Naive thymus-derived CD4-positive, alpha-beta T cell (primary cell): ENCODE measurements around the gene ANKRD10. TPM values are rescaled to one million over a fixed set of nuclear protein-coding genes. Genes with fewer than 3 reads are reported as not detected.

ENCODE experiments used
- ATAC-seq: fragments of 150-1000 bp; cut with Tn5 transposase; 2 replicates; pipeline ENCODE4 v1.10.0; 2021; ENCODE audit warnings: mild to moderate bottlenecking, moderate library complexity
- CTCF ChIA-PET: fragments of 350-600 bp; sonication (Branson Sonifier 250); formaldehyde crosslinking; loops from one replicate; lab custom pipeline; 2021; ENCODE audit warnings: antibody characterized with exemption; lab: Charles Lee
- POLR2A ChIA-PET: fragments of 350-600 bp; sonication (Branson Sonifier 250); formaldehyde crosslinking; loops from one replicate; lab custom pipeline; 2021; ENCODE audit warnings: antibody characterized with exemption, inconsistent platforms; lab: Charles Lee
- DNase-seq, 9 donors: peaks; one replicate each; pipeline versions ENCODE4 v3.0.0 to v3.0.0-alpha.2; 2020 to 2022; ENCODE audit warnings: mixed read lengths in 1 of 9
- H3K27ac ChIP-seq: one replicate; pipeline ENCODE4 v1.7.0; 2013; ENCODE audit warnings: mild to moderate bottlenecking, low read depth, low read length, moderate library complexity
- H3K27me3 ChIP-seq, 2 donors: one replicate each; pipeline ENCODE4 v1.7.0; 2013; ENCODE audit warnings: low read length in 2 of 2, mild to moderate bottlenecking in 2 of 2, moderate library complexity in 2 of 2; ENCODE audit not compliant: control insufficient read depth in 2 of 2, insufficient read depth in 2 of 2
- H3K36me3 ChIP-seq, 3 experiments: 1 replicate in 2 of 3; 2 replicates in 1 of 3; pipeline ENCODE4 v1.7.0; 2013; ENCODE audit warnings: low read length in 3 of 3, mild to moderate bottlenecking in 3 of 3, moderate library complexity in 1 of 3; ENCODE audit not compliant: insufficient read depth in 3 of 3, control insufficient read depth in 2 of 3
- H3K4me1 ChIP-seq, 2 donors: one replicate each; pipeline ENCODE4 v1.7.0; 2013; ENCODE audit warnings: low read length in 2 of 2, mild to moderate bottlenecking in 2 of 2, moderate library complexity in 1 of 2; ENCODE audit not compliant: control insufficient read depth in 2 of 2, insufficient read depth in 2 of 2
- H3K4me3 ChIP-seq: 2 replicates; pipeline ENCODE4 v1.7.0; 2013; ENCODE audit warnings: mild to moderate bottlenecking, low read length
- H3K9me3 ChIP-seq, 3 experiments: 1 replicate in 2 of 3; 2 replicates in 1 of 3; pipeline ENCODE4 v1.7.0; 2013; ENCODE audit warnings: low read length in 3 of 3; ENCODE audit not compliant: control insufficient read depth in 2 of 3
- H3K27ac Mint-ChIP-seq, 9 donors: one replicate each; pipeline ENCODE4 v1.8.0; 2020 to 2022; ENCODE audit warnings: mixed read lengths in 9 of 9, mild to moderate bottlenecking in 8 of 9, moderate library complexity in 5 of 9, inconsistent platforms in 2 of 9
- H3K27me3 Mint-ChIP-seq, 5 donors: one replicate each; pipeline ENCODE4 v1.8.0; 2021 to 2022; ENCODE audit warnings: mixed read lengths in 5 of 5, mild to moderate bottlenecking in 1 of 5
- H3K36me3 Mint-ChIP-seq, 5 donors: one replicate each; pipeline ENCODE4 v1.8.0; 2020 to 2022; ENCODE audit warnings: mixed read lengths in 5 of 5, mild to moderate bottlenecking in 3 of 5, inconsistent platforms in 1 of 5
- H3K4me1 Mint-ChIP-seq, 7 donors: one replicate each; pipeline ENCODE4 v1.8.0; 2020 to 2022; ENCODE audit warnings: mixed read lengths in 7 of 7, mild to moderate bottlenecking in 3 of 7, inconsistent platforms in 1 of 7
- H3K4me3 Mint-ChIP-seq, 10 donors: one replicate each; pipeline ENCODE4 v1.8.0; 2020 to 2022; ENCODE audit warnings: mild to moderate bottlenecking in 10 of 10, mixed read lengths in 10 of 10, moderate library complexity in 6 of 10, inconsistent platforms in 2 of 10
- H3K9me3 Mint-ChIP-seq, 11 donors: one replicate each; pipeline ENCODE4 v1.8.0; 2020 to 2022; ENCODE audit warnings: mixed read lengths in 11 of 11, mild to moderate bottlenecking in 4 of 11, inconsistent platforms in 1 of 11, moderate library complexity in 1 of 11
- intact Hi-C, 2 donors: fragments of 100-400 bp; cut with micrococcal nuclease; formaldehyde crosslinking; loops; one replicate each; pipeline ENCODE4 v1.15.1; 2023
- polyA plus RNA-seq, 2 donors: library from polyadenylated mRNA; unstranded; fragments of 300-500 nt; fragmentation: Illumina TruSeq; gene quantifications; one replicate each; pipeline ENCODE4 v1.2.3, GENCODE V29; 2021
- total RNA-seq, 6 experiments: library from RNA in 5 of 6; stranded (reverse) in 5 of 6; gene quantifications; 1 replicate in 5 of 6; 2 replicates in 1 of 6; pipeline ENCODE4 v1.2.3 and lab custom pipeline; 2021 to 2026

ANKRD10 gene
- total and polyA plus RNA-seq, 7 experiments from 2014 or later = 53.2 to 155 (median 130) TPM

GRCh38 chr13:110879482-110879881 is 35.4 kb downstream of the ANKRD10 start:
- no peak for DNase-seq
- Histone ChIP-seq H3K4me3 (no peak overlapping the region), H3K36me3 (peaks cover 0 to 3% (median 0%) of the 10 kb centered on the region in 3 experiments), H3K4me1 (no peaks in the 10 kb centered on the region), H3K27ac (no peak overlapping the region), H3K9me3 (no peaks in the 10 kb centered on the region), H3K27me3 (no peaks in the 10 kb centered on the region)
- no peak for ATAC-seq
- Mint-ChIP-seq H3K36me3 (peaks cover 0 to 5% (median 3%) of the 10 kb centered on the region in 5 donors), H3K27me3 (peaks cover 0 to 8% (median 4%) of the 10 kb centered on the region in 5 donors), H3K4me3 (no peak overlapping the region), H3K4me1 (peaks cover 0 to 8% (median 6%) of the 10 kb centered on the region in 7 donors), H3K27ac (no peak overlapping the region), H3K9me3 (no peaks in the 10 kb centered on the region)
- ChIA-PET POLR2A (interaction anchor here (0.9 kb wide), 1 partner anchor 34 kb away, joined by 3 read pairs; no protein-coding TSS in a partner anchor), CTCF (no interaction called here)
- intact Hi-C loops = no loop called here

- H3K4me3 ChIP-seq = no peak overlapping the region
- peaks cover 0 to 5% (median 3%) of the 10 kb centered on the region in 5 donors for H3K36me3 Mint-ChIP-seq
- H3K9me3 ChIP-seq = no peaks in the 10 kb centered on the region
- no peak overlapping the region for H3K27ac ChIP-seq
- ATAC-seq (no peak), DNase-seq (no peak)
- intact Hi-C loops = no loop called here
- H3K4me3 Mint-ChIP-seq = no peak overlapping the region
- peaks cover 0 to 9% (median 6%) of the 10 kb centered on the region in 7 donors for H3K4me1 Mint-ChIP-seq
- CTCF ChIA-PET = no interaction called here
- H3K27ac Mint-ChIP-seq = peak overlapping the region in 1 of 9 donors; percentile 45
- POLR2A ChIA-PET = no interaction called here
- no peaks in the 10 kb centered on the region for H3K9me3 Mint-ChIP-seq
- H3K27me3 Mint-ChIP-seq = peaks cover 0 to 12% (median 4%) of the 10 kb centered on the region in 5 donors
- peaks cover 0 to 10% of the 10 kb centered on the region in 2 donors for H3K4me1 ChIP-seq
- H3K36me3 ChIP-seq = peaks cover 0 to 3% (median 0%) of the 10 kb centered on the region in 3 experiments
- H3K27me3 ChIP-seq = peaks cover 0 to 6% of the 10 kb centered on the region in 2 donors
Observed at GRCh38 chr13:110877737-110878258, 37.1 kb downstream of the ANKRD10 start.

- Mint-ChIP-seq H3K4me3 (no peak overlapping the region), H3K27ac (peak overlapping the region in 2 of 9 donors; percentile 29 to 33), H3K9me3 (no peaks in the 10 kb centered on the region), H3K27me3 (peaks cover 0 to 13% (median 4%) of the 10 kb centered on the region in 5 donors), H3K36me3 (peaks cover 0 to 4% (median 3%) of the 10 kb centered on the region in 5 donors), H3K4me1 (peaks cover 0 to 9% (median 6%) of the 10 kb centered on the region in 7 donors)
- intact Hi-C loops = no loop called here
- H3K4me1 ChIP-seq = peaks cover 0 to 10% of the 10 kb centered on the region in 2 donors
- peaks cover 0 to 6% of the 10 kb centered on the region in 2 donors for H3K27me3 ChIP-seq
- H3K27ac ChIP-seq = no peak overlapping the region
- ChIA-PET CTCF (no interaction called here), POLR2A (interaction anchor here (1.0 kb wide), 1 partner anchor 39 kb away, joined by 3 read pairs; no protein-coding TSS in a partner anchor)
- no peaks in the 10 kb centered on the region for H3K36me3 ChIP-seq
- H3K9me3 ChIP-seq = no peaks in the 10 kb centered on the region
- DNase-seq (no peak), ATAC-seq (no peak)
- no peak overlapping the region for H3K4me3 ChIP-seq
Observed at GRCh38 chr13:110876609-110877008, 38.3 kb downstream of the ANKRD10 start.

- intact Hi-C loops = loop anchor here in 1 of 2 donors (2.0 kb wide), 1 partner anchor 40 kb away; the partner anchor contains the start of gene ANKRD10
- ChIA-PET CTCF (no interaction called here), POLR2A (no interaction called here)
- Histone ChIP-seq H3K36me3 (no peaks in the 10 kb centered on the region), H3K27me3 (peaks cover 0 to 6% of the 10 kb centered on the region in 2 donors), H3K9me3 (no peaks in the 10 kb centered on the region), H3K4me3 (no peak overlapping the region), H3K4me1 (peaks cover 0 to 10% of the 10 kb centered on the region in 2 donors), H3K27ac (no peak overlapping the region)
- peak overlapping the region in 6 of 10 donors; percentile 71 to 90 (median 80) for H3K4me3 Mint-ChIP-seq
- H3K27me3 Mint-ChIP-seq = peaks cover 12 to 26% (median 15%) of the 10 kb centered on the region in 5 donors
- peak overlapping the region in 7 of 9 donors; percentile 13 to 76 (median 66) for H3K27ac Mint-ChIP-seq
- DNase-seq = peak in 4 of 9 donors; percentile 11 to 22 (median 20)
- peaks cover 0 to 4% (median 0%) of the 10 kb centered on the region in 5 donors for H3K36me3 Mint-ChIP-seq
- no peak for ATAC-seq
- peaks cover 0 to 11% (median 8%) of the 10 kb centered on the region in 7 donors for H3K4me1 Mint-ChIP-seq
- no peaks in the 10 kb centered on the region for H3K9me3 Mint-ChIP-seq
Observed at GRCh38 chr13:110875241-110875640, 39.6 kb downstream of the ANKRD10 start.

- Mint-ChIP-seq H3K4me1 (peaks cover 0 to 13% (median 8%) of the 10 kb centered on the region in 7 donors), H3K9me3 (no peaks in the 10 kb centered on the region), H3K27ac (peak overlapping the region in 7 of 9 donors; percentile 13 to 76 (median 66)), H3K4me3 (peak overlapping the region in 6 of 10 donors; percentile 71 to 90 (median 80)), H3K36me3 (peaks cover 0 to 4% (median 0%) of the 10 kb centered on the region in 5 donors), H3K27me3 (peaks cover 15 to 29% (median 22%) of the 10 kb centered on the region in 5 donors)
- H3K27ac ChIP-seq = no peak overlapping the region
- intact Hi-C loops = loop anchor here in 1 of 2 donors (2.0 kb wide), 1 partner anchor 40 kb away; the partner anchor contains the start of gene ANKRD10
- peak; percentile 44 for ATAC-seq
- DNase-seq = peak in 3 of 9 donors; percentile 10 to 35 (median 13)
- ChIA-PET CTCF (no interaction called here), POLR2A (no interaction called here)
- H3K4me3 ChIP-seq = peak overlapping the region; percentile 39
- no peaks in the 10 kb centered on the region for H3K9me3 ChIP-seq
- no peaks in the 10 kb centered on the region for H3K36me3 ChIP-seq
- H3K27me3 ChIP-seq = peaks cover 0 to 6% of the 10 kb centered on the region in 2 donors
- peaks cover 0 to 10% of the 10 kb centered on the region in 2 donors for H3K4me1 ChIP-seq
Observed at GRCh38 chr13:110874508-110874960, 40.3 kb downstream of the ANKRD10 start.

- Histone ChIP-seq H3K9me3 (no peaks in the 10 kb centered on the region), H3K27me3 (peaks cover 0 to 6% of the 10 kb centered on the region in 2 donors), H3K4me3 (peak overlapping the region; percentile 39), H3K4me1 (peaks cover 0 to 10% of the 10 kb centered on the region in 2 donors), H3K27ac (no peak overlapping the region), H3K36me3 (no peaks in the 10 kb centered on the region)
- DNase-seq (no peak), ATAC-seq (no peak)
- peaks cover 0 to 4% (median 0%) of the 10 kb centered on the region in 5 donors for H3K36me3 Mint-ChIP-seq
- intact Hi-C loops = loop anchor here in 1 of 2 donors (2.0 kb wide), 1 partner anchor 41 kb away; the partner anchor contains the start of gene ANKRD10
- H3K27me3 Mint-ChIP-seq = peaks cover 20 to 35% (median 25%) of the 10 kb centered on the region in 5 donors
- H3K9me3 Mint-ChIP-seq = no peaks in the 10 kb centered on the region
- ChIA-PET POLR2A (no interaction called here), CTCF (no interaction called here)
- no peak overlapping the region for H3K27ac Mint-ChIP-seq
- peaks cover 0 to 16% (median 9%) of the 10 kb centered on the region in 7 donors for H3K4me1 Mint-ChIP-seq
- no peak overlapping the region for H3K4me3 Mint-ChIP-seq
Observed at GRCh38 chr13:110873639-110874507, 41.0 kb downstream of the ANKRD10 start.
